Mammary epithelial cell (primary cell): ENCODE results near the gene JHY.

Experiments
- CTCF ChIP-seq, 2 donors: IDR thresholded peaks in 1 of 2; conservative IDR thresholded peaks in 1 of 2; 2 replicates each; pipeline ENCODE4 v1.5.1; 2011 to 2012; ENCODE audit warnings: inconsistent platforms in 2 of 2, low read length in 2 of 2, mild to moderate bottlenecking in 2 of 2, control low read depth in 1 of 2, low read depth in 1 of 2; ENCODE audit not compliant: insufficient read depth in 1 of 2; ENCODE audit errors: extremely low read depth in 1 of 2
- EZH2 ChIP-seq: IDR thresholded peaks from 2 replicates; pipeline ENCODE4 v1.6.1; 2012; ENCODE audit warnings: low read length, inconsistent platforms, borderline replicate concordance

GRCh38 chr11:122923302-122923701 lies 40.7 kb downstream of the JHY start:
- no peak for TF ChIP-seq CTCF (conservative IDR thresholded peaks at IDR 0.05 in 1 of 2, IDR thresholded peaks at IDR 0.05 in 1 of 2; ENCODE audit: extremely low read depth in 1 of 2, insufficient read depth in 1 of 2, low read depth in 1 of 2, low read length in 2 of 2)
- no peak for TF ChIP-seq EZH2
